Lower leg skin (tissue), 4 donors: ENCODE measurements around the gene GALM. TPM values are rescaled to one million over a fixed set of nuclear protein-coding genes. Genes with fewer than 3 reads are reported as not detected.
"Not testable (repeated sequence)": the region's sequence is repeated elsewhere in the genome, so short reads cannot be mapped to it uniquely, and the experiment has no call there.

ENCODE experiments used
- DNase-seq, 2 donors: peaks; one replicate each; pipeline ENCODE4 v3.0.0-alpha.2; 2019; ENCODE audit warnings: low spot score in 2 of 2
- H3K4me3 ChIP-seq: fragments of 200-600 bp; sonication (generic); 2 replicates; pipeline ENCODE4 v1.5.1; 2017; ENCODE audit warnings: mild to moderate bottlenecking, low read depth; ENCODE audit not compliant: poor library complexity, severe bottlenecking
- CTCF ChIP-seq, 3 donors: fragments of 450-650 bp; IDR thresholded peaks; one replicate each; pipeline ENCODE4 v1.5.1; 2016; ENCODE audit warnings: antibody characterized with exemption in 3 of 3, mild to moderate bottlenecking in 3 of 3, moderate library complexity in 2 of 3
- POLR2A ChIP-seq, 2 donors: fragments of 450-650 bp; IDR thresholded peaks; one replicate each; pipeline ENCODE4 v1.6.1; 2016 to 2017; ENCODE audit warnings: antibody characterized with exemption in 2 of 2, mild to moderate bottlenecking in 1 of 2, moderate library complexity in 1 of 2
- WGBS, 2 donors: methylation state at CpG; one replicate each; pipeline ENCODE4 v1.1.5; 2018; 5-methylcytosine and 5-hydroxymethylcytosine counted together
- intact Hi-C: fragments of 100-400 bp; cut with DNase I; formaldehyde crosslinking; loops from one replicate; pipeline ENCODE4 v1.15.0; 2023; ENCODE audit warnings: low total_unique reads
- total RNA-seq, 4 donors: library from RNA; depleted of rRNA; stranded (reverse); fragments of >200 nt; gene quantifications; one replicate each; pipeline ENCODE4 v1.1.0, GENCODE V29; 2016

GALM gene
- total RNA-seq, 4 donors from 2014 or later: 4.0 to 12.1 (median 7.0) TPM

GRCh38 chr2:38701542-38701941, 35.6 kb downstream of the GALM start:
- TF ChIP-seq CTCF (IDR thresholded peaks at IDR 0.05): no peak
- no peak for TF ChIP-seq POLR2A (IDR thresholded peaks at IDR 0.05)
- H3K4me3 ChIP-seq: no peak overlapping the region
- intact Hi-C loops: no loop called here
- 95 to 96% methylated on average over 4 of the region's 4 CpGs for WGBS, 2 donors
- DNase-seq: no peak

DNA sequence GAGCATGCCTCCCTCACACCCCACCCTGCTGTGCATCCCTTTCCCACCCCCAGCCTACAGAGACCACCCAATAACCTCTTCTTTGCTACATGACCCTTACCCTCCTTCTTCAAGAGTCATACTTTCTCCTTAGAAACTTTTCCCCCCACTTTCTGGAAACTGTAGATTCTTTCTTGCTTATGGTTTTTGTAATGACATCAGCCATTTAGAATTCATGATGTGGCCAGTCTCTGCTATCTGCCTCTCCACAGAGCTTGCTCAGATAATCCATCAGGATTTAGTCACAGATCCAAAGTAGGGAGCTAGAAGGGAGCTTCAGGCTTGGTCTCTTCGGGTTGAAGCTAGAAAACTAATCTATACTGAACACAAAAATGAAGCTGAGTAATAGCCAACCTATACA, 36.5 kb downstream of the GALM start:
- intact Hi-C loops: no loop called here
- H3K4me3 ChIP-seq: no peak overlapping the region
- WGBS, 2 donors: 63 to 75% methylated on average over 1 of the region's 1 CpG
- TF ChIP-seq CTCF (IDR thresholded peaks at IDR 0.05) (no peak), POLR2A (IDR thresholded peaks at IDR 0.05) (no peak)
- DNase-seq: no peak

- 94 to 95% methylated on average over 5 of the region's 5 CpGs for WGBS, 2 donors
- DNase-seq, H3K4me3 ChIP-seq, intact Hi-C loops: not testable (repeated sequence)
These were observed 37.4 kb downstream of the GALM start for GRCh38 chr2:38703336-38703735.

- H3K4me3 ChIP-seq: no peak overlapping the region
- DNase-seq: no peak
- intact Hi-C loops: no loop called here
- TF ChIP-seq CTCF (IDR thresholded peaks at IDR 0.05) (no peak), POLR2A (IDR thresholded peaks at IDR 0.05) (no peak)
- WGBS, 2 donors: 86 to 92% methylated on average over 2 of the region's 2 CpGs
These were observed 38.8 kb downstream of the GALM start for GRCh38 chr2:38704664-38705063.

GRCh38 chr2:38706846-38707345, 41.0 kb downstream of the GALM start:
- DNase-seq: no peak
- H3K4me3 ChIP-seq: no peak overlapping the region
- intact Hi-C loops: no loop called here
- 88 to 89% methylated on average over 6 of the region's 6 CpGs for WGBS, 2 donors
- TF ChIP-seq CTCF (IDR thresholded peaks at IDR 0.05) (no peak), POLR2A (IDR thresholded peaks at IDR 0.05) (no peak)

DNA sequence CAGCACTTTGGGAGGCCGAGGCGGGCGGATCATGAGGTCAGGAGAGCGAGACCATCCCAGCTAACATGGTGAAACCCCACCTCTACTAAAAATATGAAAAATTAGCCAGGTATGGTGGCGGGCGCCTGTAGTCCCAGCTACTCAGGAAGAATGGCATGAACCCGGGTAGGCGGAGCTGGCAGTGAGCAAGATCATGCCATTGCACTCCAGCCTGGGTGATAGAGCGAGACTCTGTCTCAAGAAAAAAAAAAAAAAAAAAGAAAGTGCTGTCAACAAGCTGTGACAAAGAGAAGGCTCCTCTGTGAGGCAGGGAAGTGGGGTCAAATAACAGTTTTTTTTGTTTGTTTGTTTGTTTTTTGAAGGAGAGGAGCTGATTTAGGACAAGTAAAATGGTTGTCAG, 42.6 kb downstream of the GALM start:
- H3K4me3 ChIP-seq, DNase-seq, intact Hi-C loops: not testable (repeated sequence)
- 91 to 92% methylated on average over 9 of the region's 9 CpGs for WGBS, 2 donors

DNA sequence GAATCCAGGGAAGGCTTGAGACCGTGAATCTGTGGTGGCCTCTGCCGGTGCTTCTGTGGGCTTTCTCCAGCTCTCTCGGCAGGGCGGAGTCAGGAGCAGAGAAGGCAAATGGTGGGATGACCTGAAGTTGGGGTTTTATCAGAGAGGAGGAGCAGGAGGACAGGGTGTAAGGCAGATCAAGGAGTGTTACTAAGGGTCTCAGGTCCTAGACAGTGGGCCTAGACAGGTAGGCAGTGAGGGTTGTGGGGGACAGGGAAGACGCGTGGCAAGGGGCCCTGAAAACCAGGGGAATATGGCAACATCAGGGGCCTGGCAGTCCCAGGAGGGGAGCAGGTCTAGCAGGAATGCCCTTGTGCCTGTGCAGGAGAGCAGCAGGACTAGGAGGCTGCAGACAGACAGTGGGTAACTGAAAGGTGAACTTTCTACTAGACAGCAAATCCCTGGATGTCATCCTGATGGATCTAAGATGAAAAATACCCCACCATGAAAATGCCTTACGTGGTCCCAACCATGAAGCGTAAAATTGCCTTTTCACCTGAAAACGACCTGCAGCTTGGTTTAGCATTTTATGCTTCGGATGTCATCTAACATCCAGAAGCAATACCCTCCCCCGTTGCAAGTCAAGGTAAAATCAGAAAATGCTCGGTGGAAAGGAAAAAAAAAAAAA, 43.1 kb downstream of the GALM start:
- no peak for DNase-seq
- intact Hi-C loops: no loop called here
- TF ChIP-seq POLR2A (IDR thresholded peaks at IDR 0.05): no peak
- no peak for TF ChIP-seq CTCF (IDR thresholded peaks at IDR 0.05)
- 82% methylated on average over 12 of the region's 12 CpGs for WGBS, 2 donors
- no peak overlapping the region for H3K4me3 ChIP-seq
